HG03571 (cell line): ENCODE data around the gene EFEMP2.
A peak's percentile ranks its signal among the peaks of the same experiment; 100 is the strongest.

Experiments used
- ATAC-seq: cut with Tn5 transposase; IDR thresholded peaks from one replicate; pipeline ENCODE4 v1.9.1; 2021; ENCODE audit not compliant: unreplicated experiment

The EFEMP2 gene

DNA sequence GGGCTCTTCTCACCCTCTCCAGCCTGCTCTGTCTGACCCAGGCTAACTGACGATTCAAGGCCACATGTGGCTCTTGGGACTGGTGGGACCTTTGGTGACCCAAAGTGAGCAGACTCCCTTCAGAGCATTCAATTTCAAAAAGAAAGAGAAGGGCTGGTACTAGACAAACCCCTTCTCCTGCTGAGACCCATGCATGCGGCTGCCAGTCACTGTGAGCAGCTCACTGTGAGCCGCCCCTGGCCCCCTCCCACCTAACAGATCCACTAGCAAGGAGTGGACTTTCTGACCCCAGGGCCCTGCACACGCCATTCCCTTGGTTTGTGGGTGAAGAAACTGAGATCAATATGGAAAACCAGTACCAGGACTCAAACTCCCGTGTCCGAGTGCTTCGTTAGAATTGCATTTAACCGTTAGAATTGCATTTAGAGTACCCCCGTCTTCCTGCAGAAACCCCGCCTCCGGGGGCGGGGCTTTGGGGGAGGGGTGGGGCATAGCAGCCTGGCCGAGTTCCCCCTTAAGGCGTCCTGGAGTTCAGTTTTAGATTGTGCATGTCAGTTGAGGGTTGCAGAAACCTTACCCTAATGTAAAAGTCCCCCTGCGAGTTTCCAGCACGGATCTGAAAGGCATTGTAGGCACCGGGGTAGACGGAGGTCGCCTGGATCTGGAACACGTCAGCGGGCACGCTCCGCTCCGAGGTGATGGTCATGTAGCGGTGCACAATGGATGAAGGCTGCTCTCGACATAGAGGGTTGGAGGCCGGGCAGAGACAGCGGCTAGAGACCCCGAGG, 5.1 kb downstream of the EFEMP2 start:
- ATAC-seq = no peak

DNA sequence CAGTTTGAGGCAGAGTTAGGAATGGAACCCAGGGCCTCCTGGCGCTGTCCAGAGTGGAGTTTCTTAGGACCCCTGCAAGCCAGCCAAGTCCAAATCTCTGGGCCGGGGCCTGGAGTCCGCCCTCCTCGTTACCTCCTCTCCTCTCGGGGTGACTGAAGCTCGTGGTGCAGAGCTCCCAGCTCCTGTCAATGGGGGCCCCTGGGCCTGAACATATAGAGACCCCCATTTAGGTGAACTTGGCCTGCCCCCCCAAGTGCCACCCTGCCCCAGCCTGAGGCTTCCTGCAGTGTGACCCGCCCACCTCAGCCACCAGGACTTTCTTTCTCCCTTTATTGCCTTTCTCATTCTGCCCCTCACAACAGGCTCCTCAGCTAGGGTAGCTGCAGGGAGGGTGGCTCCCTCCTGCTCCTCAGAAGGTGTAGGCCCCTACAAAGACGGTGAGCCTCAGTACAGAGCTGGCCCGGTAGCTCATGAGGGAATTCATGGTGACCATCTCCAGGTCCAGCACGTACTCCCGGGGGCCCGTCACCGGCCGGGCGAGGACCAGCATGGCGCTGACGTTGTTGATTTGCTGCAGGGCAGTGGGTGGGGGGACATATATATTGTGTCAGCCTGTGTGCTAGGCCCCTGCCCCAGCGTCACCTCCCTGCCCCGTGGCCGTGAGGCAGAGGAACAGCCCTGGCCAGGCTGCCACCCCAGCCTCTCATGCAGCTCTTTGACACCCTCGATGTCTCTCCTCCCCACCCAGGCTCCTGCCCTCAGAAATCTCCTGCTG, 5.9 kb downstream of the EFEMP2 start:
- no peak for ATAC-seq

DNA sequence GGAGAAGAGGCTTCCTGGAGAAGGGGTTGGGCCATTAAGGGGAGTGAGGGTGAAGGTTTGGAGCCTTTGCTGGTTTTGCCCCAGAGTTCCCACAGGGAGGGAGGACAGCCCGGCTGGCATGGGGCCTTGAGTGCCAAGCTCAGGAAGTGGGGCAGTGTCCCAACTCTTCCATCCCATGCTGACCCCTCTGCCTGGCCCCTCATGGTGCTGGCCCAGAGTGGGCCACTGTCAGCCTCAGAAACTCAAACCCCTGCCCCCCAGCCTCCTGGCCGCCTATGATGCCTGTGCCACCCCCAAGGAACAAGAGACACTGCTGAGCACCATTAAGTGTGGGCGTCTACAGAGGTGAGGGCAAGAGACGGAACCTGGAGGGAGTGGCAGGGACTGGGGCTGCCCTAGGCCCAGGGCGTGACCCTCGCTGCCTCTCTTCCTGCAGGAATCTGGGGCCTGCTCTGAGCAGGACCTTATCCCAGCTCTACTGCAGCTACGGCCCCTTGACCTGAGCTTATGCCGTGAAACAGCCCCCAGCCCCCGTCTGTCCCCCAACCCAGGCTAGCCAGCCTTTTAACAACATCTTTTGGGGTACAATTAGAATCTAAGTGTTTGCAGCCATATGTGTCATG, 6.9 kb downstream of the EFEMP2 start:
- ATAC-seq = no peak

DNA sequence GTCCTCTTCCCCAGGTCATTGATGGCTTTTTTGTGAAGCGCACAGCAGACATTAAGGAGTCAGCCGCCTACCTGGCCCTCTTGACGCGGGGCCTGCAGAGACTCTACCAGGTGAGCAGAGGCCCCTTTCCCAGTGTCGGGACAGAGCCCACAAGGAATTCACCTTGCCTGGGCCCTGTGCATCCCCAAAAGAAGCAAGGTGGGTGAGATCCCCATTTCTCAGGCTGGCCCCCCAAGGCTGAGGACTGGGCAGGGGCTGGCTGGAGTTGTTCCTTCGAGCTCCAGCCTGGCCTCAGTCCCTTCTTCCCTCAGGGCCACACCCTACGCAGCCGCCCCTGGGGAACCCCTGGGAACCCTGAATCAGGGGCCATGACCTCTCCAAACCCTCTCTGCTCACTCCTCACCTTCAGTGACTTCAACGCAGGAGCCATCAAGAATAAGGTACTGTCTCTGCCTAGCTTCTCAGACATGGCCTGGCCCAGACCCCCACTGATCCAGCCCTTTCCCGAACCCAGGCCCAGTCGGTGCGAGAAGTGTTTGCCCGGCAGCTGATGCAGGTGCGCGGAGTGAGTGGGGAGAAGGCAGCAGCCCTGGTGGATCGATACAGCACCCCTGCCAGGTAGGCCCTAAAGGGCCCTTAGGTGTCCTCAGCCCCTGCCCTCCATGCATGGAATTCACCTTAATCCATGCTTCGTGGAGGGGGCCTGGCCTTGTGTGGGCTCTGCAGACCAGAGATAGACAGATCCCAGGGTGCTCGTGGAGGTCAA, 7.7 kb downstream of the EFEMP2 start:
- ATAC-seq = no peak

DNA sequence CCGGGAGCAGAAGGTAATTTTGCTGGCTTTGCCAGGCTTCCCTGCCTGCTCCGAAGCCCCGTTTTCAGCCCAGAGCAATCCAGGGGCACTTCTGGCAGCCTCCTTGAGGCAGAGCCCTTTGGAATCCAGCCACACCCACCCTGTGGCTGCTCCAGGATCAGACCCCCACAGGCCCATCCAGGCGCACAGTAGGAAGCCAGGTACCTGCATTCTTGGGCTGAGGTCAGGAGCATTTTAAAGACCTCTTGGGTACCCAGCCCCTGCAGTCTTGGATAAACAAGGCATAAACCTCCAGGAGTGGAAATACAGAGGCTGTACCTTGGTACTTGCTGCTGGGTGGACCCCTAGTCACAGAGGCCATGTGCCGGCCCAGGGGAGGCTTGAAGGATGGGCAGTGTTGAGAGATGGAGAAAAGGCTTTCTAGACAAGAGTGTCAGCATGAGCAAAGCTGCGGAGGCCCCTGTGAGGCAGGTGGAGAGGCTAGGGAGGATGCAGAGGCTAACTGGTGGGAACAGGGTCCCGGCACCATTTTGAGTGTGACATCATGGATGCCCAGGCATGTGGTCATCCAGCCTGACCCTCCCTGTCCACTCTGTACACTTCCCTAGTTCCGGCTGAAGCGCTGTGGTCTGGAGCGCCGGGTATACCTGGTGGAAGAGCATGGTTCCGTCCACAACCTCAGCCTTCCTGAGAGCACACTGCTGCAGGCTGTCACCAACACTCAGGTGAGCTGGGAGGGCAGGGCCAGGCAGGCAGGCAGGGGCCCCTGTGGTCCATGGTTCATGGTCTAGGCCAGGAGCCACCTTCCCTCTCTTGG, 8.5 kb downstream of the EFEMP2 start:
- no peak for ATAC-seq

DNA sequence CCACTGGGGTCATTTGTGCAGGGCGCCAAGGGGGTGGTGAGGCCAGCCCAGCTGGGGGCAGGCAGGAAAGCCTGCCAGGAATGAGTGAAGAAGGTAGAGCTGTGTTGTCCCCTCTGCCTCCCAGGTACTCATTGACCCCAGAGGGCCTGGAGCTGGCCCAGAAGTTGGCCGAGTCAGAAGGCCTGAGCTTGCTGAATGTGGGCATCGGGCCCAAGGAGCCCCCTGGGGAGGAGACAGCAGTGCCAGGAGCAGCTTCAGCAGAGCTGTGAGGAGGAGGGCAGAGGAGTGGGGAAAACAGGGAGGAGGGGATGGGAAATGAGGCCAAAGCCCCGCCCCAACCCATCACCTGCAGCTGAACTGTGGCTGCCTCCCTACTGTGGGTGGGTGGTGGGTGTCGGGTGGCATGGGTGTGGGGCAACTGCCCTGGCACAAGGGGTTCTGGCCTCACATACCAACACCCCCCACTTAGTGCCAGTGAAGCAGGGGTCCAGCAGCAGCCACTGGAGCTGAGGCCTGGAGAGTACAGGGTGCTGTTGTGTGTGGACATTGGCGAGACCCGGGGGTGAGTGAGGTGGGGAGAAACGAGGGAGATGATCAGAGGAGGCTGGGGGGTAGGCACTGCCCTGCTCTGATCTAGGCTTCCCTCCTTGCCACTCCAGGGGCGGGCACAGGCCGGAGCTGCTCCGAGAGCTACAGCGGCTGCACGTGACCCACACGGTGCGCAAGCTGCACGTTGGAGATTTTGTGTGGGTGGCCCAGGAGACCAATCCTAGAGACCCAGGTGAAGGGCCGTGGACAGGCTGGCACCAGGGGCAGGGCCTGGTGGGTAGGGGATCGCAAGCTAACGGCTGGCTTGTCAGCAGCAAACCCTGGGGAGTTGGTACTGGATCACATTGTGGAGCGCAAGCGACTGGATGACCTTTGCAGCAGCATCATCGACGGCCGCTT, 9.4 kb downstream of the EFEMP2 start:
- ATAC-seq = no peak

DNA sequence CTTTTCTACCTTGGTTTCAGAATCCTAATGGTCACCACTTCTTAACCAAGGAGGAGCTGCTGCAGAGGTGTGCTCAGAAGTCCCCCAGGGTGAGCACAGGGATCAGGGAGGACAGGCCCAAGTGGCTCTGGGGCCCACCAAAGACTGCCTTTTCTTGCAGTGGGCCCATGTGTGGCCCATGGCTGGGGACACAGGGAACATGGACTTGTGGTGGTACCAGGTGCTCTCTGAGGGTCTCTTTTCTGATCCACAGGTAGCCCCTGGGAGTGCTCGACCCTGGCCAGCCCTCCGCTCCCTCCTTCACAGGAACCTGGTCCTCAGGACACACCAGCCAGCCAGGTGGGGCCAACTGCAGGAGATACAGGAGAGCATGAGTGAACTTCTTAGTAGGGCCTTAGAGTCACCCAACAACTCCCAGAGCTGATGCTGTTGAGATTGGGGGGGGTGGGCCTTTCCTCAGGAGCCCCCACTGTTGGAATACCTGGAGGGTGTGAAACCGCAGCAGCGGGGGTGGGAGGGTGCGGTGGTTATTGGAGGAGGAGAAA, 10.3 kb downstream of the EFEMP2 start:
- ATAC-seq = no peak

DNA sequence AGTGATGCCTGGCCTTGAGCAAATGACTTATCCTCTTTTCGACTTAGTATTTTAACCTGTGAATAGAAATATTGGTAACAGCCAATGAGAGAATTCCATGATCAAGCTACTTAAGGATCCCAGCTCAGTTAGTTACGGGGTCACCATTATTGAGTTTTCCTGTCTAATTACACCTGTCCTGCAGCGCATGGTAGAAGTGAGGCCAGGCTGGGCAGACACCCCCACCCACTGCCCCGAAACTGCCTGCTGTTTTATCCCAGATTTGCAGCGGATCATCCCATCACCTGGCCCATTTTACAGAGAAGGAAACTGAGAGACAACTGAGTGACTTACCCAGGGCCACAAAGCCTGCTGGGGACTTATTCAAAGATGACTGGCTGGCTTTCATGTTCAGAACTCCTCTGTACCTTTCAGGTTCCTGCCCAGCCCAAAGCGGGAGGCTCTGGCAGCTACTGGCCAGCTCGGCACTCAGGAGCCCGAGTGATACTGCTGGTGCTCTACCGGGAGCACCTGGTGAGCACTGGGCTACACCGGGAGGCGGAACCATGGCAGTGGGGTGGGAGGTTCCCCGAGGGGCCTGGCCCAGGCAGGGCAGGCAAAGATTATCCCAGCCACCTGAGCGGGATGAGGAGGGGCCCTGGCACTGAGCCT, 10.9 kb downstream of the EFEMP2 start:
- ATAC-seq = no peak

DNA sequence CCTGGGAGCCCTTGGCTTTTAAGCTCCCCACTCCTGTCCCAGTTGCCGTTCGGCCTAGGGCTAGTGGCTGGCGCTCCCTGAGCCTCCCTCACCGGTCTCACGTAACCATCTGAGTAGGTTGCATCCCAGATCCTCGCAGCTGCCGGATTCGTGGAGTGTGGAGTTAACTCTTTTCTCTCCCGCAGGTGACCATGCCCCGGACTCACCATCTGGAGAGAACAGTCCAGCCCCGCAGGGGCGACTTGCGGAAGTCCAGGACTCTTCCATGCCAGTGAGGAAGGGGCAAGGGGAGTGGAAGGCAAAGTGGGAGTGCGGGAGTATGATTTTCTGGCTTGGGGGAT, 11.5 kb downstream of the EFEMP2 start:
- no peak for ATAC-seq

DNA sequence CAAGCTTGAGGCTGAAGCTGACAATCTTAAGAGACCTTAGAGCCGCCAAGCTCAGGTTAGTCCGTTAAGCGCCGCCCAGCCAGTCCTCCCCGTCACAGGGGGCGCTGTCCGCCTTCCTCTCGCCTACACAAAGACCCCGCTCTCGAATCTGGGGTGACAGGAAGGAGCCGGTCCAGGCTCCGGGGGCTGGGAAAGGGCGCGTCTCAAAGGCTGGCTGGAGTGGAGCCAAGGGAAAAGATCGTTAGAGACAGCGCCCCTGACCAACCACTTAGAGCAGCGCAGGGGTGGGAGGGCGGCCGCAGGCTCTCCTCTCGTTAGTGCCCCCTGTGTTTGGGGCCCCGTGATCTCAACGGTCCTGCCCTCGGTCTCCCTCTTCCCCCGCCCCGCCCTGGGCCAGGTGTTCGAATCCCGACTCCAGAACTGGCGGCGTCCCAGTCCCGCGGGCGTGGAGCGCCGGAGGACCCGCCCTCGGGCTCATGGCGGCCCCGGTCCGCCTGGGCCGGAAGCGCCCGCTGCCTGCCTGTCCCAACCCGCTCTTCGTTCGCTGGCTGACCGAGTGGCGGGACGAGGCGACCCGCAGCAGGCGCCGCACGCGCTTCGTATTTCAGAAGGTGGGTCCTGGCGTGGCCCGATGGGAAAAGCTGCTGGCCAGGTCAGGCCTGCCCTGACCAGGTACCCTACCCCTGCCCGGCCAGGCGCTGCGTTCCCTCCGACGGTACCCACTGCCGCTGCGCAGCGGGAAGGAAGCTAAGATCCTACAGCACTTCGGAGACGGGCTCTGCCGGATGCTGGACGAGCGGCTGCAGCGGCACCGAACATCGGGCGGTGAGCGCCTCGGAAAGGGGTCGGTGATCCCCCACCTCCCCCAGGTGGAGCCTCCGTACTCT, 12.1 kb downstream of the EFEMP2 start, which contains the start of gene MUS81:
Gene MUS81, plus strand, starts transcription at position 156 of the 887 bp plus-strand sequence. Its CDS starts 321 bp downstream, at position 477.
- no peak for ATAC-seq

DNA sequence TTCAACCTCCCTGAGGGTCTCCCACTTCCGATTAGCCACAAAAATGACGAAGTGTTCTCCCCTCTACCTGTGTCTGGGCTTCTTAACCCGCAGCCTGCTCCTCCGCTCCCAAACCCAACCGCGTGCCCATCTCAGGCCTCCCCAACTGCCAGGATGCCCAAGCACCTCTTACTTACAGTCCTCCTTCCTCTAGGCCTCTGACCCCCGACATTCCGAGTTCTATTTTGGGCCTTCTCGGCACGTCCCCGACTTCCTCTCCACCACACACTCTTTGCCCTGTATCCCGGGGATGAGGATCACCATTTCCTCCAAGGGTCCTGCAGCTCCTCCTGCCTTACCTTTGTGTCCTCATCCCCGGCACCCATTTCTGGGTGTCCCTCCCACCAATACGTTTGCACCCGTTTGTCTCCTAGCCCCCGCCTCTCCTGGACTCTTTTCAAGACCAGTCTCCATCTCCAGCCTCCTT, 12.8 kb downstream of the EFEMP2 start:
- ATAC-seq = no peak

DNA sequence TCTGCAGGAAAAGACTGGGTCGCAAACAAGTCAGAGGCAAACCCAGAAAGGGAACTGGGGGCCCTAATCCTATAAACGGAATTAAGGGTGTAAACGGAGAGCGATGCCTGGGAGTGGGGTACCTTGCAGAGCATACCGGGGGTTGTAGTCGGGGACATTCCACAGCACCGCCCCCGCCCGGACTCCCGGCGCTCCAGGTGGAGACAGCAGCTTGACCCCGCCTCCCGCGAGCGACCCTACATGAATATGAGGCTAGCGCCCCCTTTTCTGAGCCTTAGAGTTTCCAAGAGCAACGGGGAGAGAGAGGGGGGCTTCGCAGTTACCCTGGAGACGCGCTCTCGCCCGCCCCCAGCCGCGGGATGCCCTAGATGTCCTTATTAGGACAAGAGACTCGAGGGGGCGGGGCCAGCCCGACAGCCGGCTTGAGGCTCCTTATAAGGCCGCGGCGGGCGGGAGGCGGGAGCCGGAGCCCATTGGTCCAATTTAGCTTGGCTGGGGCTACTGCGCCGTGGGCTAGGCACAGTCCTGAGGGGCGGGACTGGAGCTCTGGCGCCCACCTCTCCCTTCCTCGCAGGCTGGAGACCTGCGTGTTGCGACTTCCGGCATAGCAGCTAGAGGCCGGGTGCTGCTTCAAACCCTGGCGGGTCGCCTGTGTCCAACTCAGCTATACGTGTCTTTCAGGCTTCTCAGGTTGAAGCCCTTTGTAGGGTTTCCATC, 13.3 kb downstream of the EFEMP2 start:
- ATAC-seq = peak; percentile 46

DNA sequence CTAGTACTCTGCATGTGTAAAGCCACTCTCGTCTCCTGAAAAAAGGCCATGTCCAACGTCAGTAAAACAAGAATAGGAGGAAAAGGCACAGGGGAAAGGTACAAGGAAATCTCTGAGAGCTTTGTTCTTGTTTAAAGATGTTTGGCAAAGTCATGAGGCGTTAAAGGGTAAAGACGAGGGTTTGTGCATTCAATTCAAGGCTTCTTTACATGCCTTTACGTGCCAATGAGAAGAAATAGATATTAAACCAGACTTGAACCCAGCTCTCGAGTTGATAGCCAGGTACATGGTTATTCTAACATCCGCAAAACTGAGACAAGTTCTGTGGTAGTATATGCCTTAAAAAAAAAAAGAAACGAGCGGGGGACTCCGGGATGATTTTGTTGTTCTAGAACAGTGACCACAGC, 13.9 kb downstream of the EFEMP2 start:
- ATAC-seq = no peak

DNA sequence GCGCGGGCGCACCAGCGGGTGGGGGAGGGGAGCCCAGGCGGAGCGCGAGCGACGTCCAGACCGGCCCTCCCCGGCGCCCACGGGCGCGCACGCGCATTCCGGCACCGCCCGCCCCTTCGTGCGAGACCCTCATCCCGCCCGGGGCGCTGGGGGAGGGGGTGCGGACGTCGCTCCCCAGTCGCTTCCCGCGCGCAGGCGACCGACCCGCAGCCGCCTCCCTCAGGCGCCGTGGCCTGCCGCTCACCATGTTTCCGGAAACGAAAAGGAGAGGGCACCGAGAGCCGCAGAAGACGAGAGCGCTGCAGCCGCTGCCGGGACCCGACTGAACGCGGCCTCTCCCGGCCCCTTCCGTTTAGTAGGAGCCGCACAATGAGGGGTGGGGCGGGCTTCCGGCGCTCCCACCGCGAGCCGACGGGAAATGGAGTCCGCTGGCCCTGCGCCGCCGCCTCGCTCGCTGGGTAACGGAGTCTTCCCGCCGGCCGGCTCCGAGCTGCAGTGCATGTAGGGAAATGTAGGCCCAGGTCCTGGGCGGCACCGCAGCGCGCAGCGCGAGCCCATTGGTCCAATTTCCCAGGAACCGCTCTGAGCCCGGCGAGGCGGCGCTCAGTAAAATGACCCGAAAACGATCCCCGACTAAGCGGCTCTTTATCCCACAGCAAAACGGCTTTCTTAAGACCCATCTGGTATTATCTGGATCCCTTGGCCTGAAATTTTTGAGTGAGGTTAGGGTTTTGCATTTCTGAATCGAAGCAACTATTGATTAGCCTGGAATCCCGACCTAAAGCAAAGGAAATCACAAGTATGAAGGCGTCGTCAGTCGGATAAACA, 14.5 kb downstream of the EFEMP2 start, which contains the start of gene CFL1:
Gene CFL1, minus strand, starts transcription at position 328 of the 828 bp plus-strand sequence. Its CDS starts 81 bp downstream, at position 247.
- ATAC-seq = peak; percentile 33

DNA sequence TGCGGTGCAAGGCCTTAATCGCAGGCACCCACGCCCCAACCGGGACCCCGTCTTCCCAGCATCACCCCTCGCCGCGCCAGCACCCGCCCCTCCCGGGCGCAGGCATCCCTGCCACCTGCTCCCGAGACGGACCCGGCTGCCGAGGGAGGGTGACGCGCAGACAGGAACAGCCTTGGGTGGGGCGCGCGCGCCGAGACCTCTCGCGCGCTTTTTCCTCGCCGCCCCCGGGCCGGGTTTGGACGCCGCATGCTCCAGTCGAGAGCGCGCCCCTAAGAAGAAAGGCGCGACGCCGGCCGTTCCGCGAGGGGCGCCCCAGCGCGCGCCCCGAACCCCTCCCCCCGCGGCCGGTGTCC, 15.1 kb downstream of the EFEMP2 start:
- no peak for ATAC-seq
